Measurements from ENCODE around the gene NOS2.
"Not testable (repeated sequence)": the region's sequence is repeated elsewhere in the genome, so short reads cannot be mapped to it uniquely, and the experiment has no call there.

- TF ChIP-seq POLR2A (IDR thresholded peaks at IDR 0.05): not testable (repeated sequence)
- TF ChIP-seq, protein P1, sequence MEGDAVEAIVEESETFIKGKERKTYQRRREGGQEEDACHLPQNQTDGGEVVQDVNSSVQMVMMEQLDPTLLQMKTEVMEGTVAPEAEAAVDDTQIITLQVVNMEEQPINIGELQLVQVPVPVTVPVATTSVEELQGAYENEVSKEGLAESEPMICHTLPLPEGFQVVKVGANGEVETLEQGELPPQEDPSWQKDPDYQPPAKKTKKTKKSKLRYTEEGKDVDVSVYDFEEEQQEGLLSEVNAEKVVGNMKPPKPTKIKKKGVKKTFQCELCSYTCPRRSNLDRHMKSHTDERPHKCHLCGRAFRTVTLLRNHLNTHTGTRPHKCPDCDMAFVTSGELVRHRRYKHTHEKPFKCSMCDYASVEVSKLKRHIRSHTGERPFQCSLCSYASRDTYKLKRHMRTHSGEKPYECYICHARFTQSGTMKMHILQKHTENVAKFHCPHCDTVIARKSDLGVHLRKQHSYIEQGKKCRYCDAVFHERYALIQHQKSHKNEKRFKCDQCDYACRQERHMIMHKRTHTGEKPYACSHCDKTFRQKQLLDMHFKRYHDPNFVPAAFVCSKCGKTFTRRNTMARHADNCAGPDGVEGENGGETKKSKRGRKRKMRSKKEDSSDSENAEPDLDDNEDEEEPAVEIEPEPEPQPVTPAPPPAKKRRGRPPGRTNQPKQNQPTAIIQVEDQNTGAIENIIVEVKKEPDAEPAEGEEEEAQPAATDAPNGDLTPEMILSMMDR (IDR thresholded peaks at IDR 0.05): not testable (repeated sequence)
Measured at GRCh38 chr17:27753726-27754125, 46.6 kb downstream of the NOS2 start.

Data from vagina (tissue), 2 donors.